GM19467 (cell line): ENCODE measurements around the gene PHLDA3.

ENCODE experiments used
- ATAC-seq: cut with Tn5 transposase; IDR thresholded peaks from one replicate; pipeline ENCODE4 v1.9.1; 2021; ENCODE audit warnings: mild to moderate bottlenecking, moderate library complexity; ENCODE audit not compliant: unreplicated experiment

PHLDA3 gene

GRCh38 chr1:201466492-201466891, 2.5 kb downstream of the PHLDA3 start:
- no peak for ATAC-seq

GRCh38 chr1:201465698-201466290, 3.2 kb downstream of the PHLDA3 start:
- ATAC-seq = no peak

GRCh38 chr1:201463071-201463552, 5.9 kb downstream of the PHLDA3 start:
- ATAC-seq = no peak

DNA sequence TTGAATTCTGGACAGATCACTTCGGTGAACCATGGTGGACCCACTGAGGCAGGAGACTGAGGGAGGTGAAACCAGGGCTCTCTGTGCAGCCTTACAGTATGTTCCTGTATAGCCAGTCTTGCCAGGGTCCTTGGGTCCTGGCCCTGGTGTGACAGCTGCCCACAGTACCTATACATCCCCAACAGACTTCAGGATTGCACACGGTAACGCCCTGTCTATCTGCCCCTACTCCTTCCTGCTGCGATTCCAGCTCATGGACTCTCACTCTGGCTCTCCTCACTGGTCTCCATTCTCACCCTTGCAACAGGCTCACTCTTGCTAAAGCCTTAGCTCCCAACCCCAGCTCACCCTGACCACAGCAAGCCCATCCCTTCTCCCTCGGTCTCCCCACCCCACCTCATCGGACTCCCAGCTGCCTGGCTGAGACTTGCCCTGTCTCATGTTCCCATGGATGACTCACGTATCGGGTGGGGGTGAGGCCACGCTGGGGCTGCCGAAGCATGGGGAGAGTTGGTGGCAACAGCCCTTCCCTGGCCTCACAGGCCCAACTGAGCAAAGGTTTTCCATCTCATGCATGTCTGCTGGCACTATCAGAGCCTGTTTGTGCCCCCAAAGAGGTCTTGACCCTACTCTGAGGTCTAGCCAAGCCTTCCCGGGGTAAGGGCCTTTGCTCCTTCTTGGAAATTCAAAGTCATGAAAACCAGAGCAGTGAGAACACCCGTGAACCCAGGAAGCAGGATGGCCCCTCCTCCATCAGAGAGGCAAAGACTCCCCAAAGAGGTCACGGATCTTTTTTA, 7.1 kb downstream of the PHLDA3 start:
- no peak for ATAC-seq

DNA sequence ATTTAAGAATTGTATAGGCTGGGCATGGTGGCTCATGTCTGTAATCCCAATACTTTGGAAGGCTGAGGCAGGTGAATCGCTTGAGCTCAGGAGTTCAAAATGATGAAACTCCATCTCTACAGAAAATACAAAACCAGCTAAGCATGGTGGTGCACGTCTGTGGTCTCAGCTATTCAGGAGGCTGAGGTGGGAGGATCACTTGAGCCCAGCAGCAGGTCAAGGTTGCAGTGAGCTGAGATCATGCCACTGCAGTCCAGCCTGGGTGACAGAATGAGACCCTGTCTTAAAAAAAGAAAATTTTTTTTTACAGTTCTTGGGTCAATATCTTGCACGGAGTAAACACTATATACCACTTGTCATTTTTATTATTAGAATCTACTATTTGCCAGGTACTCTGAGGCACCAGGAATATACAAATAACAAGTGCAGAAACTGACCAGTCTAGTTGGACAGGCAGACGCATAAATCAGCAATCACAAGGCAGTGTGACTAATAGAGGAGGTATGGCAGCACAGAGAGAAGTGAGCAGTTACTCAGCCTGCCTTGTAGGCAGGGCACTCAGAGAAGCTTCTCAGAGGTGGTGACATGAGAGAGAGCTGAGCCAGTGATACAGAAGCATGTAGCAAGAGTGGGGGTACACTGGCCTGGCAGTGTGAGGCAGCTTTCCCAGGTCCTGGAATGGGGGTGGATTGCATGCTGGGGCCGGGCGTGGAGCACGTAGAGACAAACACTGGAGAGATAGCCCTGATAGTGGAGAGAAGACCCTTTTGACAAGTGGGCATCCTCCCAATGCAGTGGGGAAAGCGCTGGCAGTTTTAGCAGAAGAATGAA, 8.0 kb downstream of the PHLDA3 start:
- ATAC-seq = no peak

DNA sequence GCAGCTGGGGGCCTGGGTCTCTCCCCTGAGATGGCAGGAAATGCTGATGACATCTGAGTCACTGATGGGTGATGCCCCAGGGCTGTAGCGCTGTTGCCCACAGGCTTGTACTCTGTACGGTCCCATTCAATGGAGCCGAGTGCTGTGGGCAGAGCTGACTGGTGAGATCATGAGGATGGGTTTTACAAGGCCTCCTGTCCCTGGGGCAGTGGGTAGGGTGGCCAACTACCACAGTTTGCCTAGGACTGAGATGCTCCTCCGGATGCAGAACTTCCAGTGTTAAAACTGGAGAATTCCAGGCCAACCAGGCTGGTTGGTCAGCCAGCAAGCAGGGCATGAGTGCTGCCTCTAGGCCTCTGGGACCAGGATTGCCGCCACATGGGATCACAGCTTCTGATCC, 9.2 kb downstream of the PHLDA3 start:
- ATAC-seq = no peak

DNA sequence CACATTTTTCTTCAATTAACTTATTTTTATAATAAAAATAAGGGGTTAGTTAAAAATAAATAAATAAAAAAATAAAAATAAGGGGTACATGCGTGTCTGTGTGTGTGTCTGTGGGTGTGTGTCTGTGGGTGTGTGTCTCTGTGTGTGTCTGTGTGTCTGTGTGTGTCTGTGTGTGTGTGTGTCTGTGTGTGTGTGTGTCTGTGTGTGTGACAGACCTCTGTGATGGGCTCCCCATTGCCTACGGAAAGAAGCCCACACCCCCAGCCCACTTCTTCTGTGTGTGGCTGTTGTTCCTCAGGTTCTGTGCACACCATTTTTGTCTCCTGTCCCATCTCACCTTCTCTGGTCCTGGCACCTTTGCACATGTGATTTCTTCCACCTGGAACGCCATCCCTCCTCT, 9.9 kb downstream of the PHLDA3 start:
- no peak for ATAC-seq

- no peak for ATAC-seq
These were observed 11.5 kb downstream of the PHLDA3 start for GRCh38 chr1:201457508-201457960.

- no peak for ATAC-seq
These were observed 12.3 kb downstream of the PHLDA3 start for GRCh38 chr1:201456499-201457309.

DNA sequence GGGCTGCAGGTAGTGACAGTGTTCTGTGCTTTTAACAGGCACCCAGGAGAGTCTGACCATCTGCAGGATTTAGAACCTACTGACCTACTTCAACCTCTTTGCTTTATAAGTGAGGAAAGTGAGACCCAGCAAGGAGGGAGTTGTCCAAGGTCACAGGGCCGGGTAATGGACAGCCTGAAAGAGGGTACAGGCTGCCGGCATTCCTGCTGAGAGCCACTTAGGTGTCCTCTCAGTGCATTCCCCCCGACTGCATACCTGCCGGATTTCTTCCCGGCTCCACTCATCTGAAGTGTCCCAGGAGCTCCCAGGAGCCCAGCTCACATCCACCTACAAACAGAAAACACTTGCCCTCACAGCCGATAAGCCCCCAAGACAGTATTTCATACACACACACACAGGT, 13.9 kb downstream of the PHLDA3 start:
- ATAC-seq = no peak

DNA sequence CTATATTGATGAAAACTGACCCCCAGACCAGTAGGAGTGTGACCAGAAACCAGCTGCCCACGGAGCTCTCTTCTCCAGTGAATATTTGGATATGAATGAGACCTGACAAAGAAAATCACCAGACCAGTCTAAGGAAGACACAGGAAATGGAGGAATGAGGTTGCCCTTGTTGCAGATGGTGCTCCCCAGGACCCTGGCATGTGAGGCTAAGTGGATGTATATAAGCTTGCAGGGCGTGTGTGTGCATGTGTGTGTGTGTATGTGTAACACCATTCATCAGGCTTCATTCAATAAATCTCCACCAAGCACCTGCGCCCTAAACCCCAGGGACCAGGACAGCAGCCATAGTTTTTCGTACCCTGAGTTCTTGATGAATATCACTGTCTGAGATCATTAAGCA, 14.4 kb downstream of the PHLDA3 start:
- no peak for ATAC-seq

- no peak for ATAC-seq
These were observed 16.1 kb downstream of the PHLDA3 start for GRCh38 chr1:201452866-201453265.

GRCh38 chr1:201450721-201451291, 18.2 kb downstream of the PHLDA3 start:
- no peak for ATAC-seq

DNA sequence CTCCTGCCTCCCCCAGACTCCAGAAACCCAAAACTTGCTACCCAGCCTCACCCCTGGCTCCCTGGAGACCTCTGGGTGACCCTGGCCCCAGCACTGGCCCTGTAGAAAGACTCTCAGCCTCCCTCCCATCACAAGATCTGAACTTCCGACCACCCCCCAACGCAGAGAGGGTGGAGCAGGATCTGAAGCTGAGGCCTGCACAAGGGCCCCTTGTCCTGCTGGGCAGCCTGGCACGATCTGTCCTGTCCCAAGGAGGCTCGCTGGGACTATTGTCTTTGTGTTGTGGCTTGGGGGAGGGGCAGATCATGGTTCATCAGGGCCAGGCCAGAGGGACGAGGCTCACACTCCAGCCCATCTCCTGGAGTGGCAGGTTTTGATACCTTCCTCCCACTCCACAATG, 20.0 kb downstream of the PHLDA3 start:
- ATAC-seq = no peak

GRCh38 chr1:201447903-201448871, 20.8 kb downstream of the PHLDA3 start:
- ATAC-seq = peak; percentile 84

DNA sequence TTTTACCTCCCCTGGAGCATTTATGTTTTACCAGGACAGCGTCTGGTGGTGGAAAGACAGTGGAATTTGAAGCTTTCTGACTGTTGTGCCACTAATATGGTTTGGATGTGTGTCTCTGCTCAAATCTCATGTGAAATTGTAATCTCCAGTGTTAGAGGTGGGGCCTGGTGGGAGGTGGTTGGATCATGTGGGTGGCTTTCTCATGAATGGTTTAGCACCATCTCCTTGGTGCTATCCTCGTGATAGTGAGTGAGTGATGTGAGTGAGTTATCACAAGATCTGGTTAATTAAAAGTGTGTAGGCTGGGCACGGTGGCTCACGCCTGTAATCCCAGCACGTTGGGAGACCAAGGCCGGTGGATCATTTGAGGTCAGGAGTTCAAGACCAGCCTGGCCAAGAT, 23.7 kb downstream of the PHLDA3 start:
- no peak for ATAC-seq

DNA sequence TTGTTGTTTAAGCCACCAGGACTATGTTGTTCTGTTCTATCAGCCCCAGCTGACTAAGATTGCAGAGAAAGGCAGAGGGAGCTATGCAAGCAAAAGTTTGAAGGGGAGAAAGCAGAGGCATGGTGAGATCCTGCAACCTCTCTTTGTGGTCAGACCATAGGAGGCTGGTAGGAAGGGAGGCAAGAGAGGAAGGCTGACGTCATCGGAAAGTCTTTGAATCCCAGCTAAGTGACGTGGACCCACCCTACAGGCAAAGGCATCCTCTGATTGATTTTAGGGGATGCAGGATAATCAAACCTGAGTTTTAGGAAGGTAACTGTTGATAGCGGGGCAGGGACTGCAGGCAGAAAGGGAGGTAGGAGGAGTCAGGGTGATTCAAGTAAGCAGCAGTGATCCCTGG, 24.2 kb downstream of the PHLDA3 start:
- no peak for ATAC-seq

- ATAC-seq = no peak
These were observed 25.2 kb downstream of the PHLDA3 start for GRCh38 chr1:201443747-201444146.

GRCh38 chr1:201436969-201437368, 32.0 kb downstream of the PHLDA3 start:
- no peak for ATAC-seq
